GM19324 (cell line): Measurements from ENCODE around the gene ANXA1.
"Not testable (repeated sequence)": the region's sequence is repeated elsewhere in the genome, so short reads cannot be mapped to it uniquely, and the experiment has no call there.

ENCODE experiments used
- ATAC-seq: cut with Tn5 transposase; IDR thresholded peaks from one replicate; pipeline ENCODE4 v1.9.1; 2021; ENCODE audit warnings: mild to moderate bottlenecking, moderate library complexity; ENCODE audit not compliant: unreplicated experiment, low FRiP score

The ANXA1 gene

DNA sequence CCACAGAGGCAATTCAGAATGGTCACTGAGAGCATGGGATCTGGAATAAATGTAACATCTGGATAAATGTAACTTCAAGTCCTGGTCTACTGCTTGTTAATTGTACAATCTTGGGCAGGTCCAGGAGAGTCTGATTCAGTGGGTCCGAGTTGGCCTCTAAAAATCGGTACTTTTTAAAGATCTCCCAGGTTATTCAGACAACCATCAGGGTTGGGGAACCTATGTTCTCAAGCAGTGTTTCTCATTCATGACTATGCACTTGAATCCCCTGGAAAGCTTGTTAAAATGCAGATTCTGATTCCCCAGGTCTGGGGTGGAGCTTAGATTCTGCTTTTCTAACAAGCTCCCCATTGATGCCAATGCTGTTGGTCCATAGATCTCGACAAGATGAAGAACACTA lies 14.8 kb downstream of the ANXA1 start:
- no peak for ATAC-seq

DNA sequence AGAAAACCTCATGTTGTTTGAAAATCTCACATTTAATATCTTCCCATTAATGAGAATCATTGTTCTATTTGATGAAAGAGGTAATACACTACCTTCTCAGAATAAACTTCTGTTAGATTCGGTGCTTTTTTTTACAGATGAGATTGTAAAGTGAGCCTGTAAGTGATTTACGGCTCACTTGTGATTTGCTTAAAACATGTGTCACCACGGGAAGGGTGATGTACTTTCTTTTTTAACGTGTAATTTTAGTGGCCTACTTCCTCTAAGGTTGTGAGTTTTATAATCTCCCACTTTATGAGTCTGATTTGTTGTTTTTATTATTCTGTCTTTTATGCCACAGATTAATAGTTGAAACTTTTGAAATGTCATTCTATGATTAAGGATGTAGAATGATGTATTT lies 15.9 kb downstream of the ANXA1 start:
- no peak for ATAC-seq

DNA sequence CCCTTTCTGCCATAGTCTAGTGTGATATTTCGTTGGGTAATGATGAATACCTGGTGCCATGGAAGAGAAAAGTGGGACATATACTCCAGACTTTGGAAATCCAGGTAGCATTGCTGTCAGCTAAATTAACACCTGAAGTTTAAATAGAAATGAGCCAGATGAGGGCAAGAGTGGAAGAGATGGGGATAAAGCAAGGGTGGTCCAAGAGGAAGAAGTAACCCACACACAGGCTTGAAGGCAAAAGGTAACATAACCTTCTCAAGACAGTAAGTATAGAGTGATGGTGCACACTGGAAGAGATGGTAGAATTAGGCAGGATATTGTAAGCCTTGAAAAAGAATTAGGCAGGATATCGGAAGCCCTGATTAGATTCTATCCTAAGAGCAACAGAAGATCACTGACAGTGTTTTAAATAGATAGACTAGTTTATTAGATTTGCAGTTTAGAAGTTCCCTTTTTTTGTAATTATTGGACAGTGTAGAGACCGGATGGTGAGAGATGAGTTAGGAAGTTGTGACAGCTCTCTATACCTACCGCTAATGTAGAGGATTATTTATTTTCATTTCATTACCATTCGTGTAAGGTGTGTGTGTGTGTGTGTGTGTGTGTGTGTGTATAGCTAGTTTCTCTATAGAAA lies 16.8 kb downstream of the ANXA1 start:
- ATAC-seq = no peak

DNA sequence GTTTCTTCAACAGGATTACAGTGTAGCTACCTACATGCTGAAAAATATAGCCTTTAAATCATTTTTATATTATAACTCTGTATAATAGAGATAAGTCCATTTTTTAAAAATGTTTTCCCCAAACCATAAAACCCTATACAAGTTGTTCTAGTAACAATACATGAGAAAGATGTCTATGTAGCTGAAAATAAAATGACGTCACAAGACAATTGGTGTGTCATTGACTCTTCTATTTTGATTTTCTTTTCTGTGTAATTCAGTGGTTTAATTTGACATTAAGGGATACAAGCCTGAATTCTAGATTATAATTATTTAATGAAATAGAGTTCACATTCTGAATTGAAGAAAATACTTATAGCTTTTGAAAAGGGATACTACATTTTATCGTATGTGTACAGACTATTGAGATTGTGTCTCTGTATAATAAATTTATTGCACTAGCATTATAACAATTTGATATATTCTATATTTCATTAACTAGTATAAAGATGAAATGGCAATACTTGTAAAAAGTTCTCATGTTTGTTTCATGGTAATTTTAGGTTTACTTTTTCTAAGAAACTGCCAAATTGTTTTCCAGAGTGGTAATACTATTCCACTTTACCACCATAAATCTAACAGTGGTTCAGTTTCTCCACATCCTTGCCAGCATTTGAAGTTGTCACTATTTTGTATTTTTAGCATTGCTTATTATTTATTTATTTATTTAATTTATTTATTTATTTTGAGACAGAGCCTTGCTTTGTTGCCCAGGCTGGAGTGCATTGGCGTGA lies 18.7 kb downstream of the ANXA1 start:
- ATAC-seq = no peak

DNA sequence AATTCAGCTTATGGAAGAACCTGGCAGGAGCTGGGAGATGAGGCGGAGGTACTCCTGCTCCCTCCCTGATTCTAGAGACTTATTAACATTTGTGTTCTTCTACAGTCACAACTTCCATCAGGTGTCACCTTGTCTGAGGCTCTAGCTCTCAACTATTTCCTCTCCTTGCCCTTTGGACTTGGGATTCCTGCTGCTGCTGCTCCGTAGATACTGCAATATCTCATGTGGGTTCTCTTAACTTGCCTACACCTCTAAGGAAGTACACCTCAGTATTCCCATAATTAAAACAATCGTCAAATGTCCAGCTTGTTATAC lies 21.2 kb downstream of the ANXA1 start:
- ATAC-seq = no peak

DNA sequence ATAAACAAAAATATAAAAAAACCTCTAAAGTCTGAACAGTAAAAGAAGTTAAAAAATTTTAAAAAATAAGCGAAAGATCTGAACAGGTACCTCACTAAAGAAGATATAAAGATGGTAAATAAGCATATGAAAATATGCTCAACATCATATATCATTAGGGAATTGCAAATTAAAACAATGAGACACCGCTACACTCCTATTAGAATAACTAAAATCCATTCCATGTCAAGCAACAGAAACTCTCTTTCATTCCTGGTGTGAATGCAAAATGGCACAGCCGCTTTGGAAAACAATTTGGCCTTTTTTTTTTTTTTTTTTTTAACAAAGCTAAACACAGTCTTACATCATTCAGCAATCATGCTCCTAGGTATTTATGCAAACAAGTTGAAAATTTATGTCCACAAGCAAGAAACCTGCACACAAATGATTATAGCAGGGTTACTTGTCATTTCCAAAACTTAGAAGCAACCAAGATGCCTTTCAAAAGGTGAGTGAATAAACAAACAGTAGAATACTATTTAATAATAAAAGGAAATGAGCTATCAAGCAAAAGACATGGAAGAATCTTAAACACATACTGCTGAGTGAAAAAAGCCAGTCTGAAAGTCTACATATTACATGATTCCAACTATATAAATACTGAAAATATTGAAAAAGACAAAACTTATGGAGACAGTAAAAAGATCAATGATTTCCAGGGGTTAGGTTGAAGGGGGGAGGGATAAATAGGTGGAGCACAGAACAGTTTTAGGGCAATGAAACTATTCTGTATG lies 22.1 kb downstream of the ANXA1 start:
- ATAC-seq = no peak

DNA sequence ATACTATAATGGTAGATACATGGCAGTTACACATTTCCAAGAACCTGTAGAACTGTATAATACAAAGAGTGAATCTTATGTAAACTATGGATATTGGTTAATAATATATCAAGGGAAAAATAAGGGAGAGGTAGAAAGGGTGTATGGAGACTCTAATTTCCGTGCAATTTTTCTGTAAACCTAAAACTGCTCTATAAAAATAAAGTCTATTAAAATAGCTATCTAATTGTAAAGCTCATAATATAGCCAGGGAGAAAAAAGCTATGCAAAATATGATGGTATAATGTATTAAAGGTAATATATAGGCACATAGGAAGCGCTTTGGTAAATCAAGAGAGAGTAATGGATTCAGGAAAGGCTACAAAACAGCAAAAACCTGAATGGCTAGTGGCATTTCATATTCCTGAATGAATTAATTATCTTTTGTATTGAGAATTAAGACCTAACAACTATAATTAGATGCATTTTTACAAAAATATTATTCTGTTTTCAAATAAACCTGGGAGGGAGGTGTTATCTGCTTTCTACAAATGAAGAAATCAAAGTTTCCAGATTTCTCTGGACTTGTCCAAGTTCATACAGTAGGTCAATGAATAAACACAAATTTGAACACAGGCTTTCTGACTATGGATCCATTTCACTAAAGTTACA lies 22.8 kb downstream of the ANXA1 start:
- no peak for ATAC-seq

DNA sequence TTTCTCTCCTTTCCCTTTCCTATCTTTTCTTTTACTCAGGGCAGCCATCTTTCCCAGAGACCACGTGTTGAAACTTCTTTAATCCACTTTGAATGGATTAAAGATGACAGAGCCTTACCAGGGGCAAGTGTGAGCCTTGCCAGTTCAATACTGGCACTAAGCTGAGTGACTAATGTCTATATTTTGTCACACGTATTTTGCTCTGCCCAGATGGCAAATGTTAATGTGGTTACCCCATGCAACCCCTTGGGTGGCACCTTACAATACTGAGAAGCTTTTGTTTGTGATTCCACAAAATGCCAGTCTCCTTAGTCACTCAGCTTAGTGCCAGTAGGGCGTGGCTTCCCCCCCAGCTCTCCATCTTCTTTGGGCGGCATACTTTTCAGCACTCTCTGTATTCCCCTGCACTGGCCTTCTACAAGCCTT lies 24.8 kb downstream of the ANXA1 start:
- no peak for ATAC-seq

DNA sequence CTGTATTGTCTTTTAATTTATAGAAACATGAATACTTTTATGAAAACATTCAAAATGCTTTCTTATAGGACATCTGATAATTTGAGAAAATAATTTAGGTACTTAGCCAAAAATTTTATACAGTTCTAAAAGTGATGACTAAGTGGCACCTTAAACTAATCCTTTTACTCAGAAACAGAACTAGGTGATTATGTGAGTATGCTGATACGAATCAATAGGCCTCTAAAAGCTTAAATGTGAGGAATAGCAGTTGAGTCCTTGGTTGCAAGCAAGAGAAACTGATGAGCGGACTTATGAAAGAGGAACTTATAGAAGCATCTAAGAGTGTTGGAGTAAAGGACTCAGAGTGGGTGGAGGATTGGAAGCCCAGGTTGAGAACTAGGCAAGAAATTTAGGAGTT lies 26.4 kb downstream of the ANXA1 start:
- no peak for ATAC-seq

DNA sequence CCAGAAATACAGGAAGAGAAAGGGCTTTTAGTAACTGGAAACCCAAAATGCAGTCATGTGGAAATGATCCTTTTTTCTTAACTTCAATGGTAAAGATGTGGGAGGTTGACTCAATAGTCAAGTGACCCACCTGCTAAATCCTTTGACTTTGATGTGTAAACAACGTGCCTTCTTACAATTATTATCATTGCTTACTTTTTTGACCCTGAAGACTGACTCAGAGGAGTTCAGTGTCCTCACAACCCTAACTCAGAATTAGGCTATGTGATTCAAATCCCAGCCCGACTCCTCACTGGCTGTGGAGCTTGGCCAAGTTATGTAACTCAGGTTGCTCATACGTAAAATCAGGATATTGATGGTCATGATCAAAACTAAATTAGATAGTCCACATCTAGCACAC lies 27.9 kb downstream of the ANXA1 start:
- ATAC-seq = no peak

DNA sequence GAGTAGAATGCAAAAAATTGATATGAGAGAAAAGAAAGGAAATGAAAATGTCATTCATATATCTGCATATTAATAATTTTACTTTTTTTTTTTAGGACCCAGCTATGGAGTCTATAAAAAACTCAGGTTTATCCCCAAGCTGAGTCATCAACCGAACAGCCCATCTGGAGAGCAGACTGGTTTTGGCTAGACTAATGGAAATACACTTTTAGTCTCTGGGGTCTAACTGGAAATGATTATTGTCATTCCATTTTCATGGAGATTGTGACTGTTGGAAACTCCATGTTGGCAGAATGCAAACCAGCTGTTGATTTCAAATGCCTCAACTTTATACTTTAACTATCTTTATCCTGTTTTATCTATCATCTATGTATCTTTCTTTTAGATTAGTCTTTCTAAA lies 28.7 kb downstream of the ANXA1 start:
- ATAC-seq = no peak

DNA sequence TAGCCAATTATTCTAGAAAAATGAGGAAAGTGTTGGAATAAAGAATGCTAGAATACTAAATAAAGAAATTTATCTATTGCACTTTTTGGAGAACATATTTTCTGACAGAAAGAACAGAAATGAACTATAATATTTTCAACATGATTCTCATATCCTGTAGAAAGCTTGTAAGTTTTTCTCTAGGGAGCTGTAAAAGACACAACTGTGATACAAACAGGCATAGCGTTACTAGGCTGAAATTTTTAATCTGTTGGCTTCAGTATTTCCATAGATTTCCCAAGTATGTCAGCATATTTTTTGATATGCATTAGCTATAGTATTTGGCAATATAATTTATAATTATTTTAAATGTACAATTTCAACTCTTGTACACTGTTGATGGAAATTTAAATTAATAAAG lies 31.3 kb downstream of the ANXA1 start:
- ATAC-seq = no peak

DNA sequence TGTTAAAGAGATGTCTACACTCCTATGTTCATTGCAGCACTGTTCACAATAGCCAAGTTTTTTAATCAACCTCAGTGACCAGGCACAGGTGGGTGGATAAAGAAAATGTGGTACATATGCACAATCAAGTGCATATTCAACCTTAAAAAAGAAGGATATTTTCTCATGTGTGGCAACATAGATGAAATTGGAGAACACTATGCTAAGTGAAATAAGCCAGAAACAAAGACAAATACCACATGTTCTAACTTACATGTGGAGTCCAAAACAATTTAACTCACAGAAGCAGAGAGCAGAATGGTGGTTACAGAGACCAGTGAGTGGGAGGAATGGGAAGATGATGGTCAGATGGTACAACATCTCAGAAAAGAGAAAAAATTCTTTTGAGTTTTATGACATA lies 31.8 kb downstream of the ANXA1 start:
- ATAC-seq = no peak

DNA sequence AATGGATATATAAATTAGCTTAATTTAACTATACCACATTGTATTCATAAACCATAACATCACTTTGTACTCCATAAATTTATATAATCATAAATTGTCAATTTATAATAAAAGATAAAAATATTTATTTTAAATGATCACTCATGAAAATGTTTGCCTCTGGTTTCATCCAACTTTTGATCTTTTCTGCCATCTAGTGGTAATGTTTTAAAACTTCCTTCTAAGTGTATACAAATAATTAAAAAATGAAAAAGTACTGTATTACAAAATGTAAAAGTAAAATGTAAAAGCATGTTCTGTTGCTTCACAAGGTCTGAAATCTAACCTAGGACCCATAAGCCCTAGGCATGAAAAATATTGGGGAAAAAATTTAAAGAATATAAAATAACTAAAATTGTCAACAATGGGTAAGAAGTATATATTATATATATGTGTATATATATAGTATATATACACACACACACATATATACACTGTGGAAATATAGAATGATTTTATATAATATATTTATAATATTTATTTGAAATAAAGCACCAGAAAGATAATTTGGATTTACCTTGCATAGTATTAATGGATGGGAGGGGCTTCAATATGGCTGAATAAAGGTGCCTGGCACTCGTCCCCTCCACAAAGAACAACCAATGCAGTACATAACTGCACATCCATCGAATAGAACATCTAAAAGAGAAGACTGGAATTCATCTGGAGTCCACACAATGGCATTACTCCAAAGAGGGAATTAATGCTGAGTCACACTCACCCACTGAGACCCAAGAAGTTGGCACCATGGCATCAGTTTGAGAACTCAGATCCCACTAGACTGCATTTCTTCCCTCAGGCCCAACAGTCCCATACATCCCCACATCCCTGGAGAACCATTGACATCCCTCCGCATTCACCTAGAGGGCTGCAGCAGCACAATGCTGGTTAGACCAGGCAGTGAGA lies 32.5 kb downstream of the ANXA1 start:
- ATAC-seq = no peak

DNA sequence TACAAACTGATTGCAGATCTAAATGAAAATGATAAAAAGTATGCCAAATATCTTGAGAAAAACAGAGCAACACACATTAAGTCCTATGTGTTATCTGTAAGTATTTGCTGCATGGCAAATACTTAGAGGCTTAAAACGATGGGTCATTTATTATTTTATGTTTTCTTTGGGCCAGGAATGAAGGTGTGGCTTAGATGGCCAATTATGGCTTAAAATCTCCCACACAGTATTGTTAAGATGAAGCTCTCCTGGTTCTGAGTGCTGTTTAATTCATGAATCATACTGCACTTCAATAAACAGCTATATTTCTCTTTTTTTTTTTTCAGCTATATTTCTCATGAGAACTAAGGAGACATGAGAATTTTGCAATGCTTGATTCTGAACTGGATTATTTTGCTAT lies 39.4 kb downstream of the ANXA1 start:
- not testable (repeated sequence) for ATAC-seq

DNA sequence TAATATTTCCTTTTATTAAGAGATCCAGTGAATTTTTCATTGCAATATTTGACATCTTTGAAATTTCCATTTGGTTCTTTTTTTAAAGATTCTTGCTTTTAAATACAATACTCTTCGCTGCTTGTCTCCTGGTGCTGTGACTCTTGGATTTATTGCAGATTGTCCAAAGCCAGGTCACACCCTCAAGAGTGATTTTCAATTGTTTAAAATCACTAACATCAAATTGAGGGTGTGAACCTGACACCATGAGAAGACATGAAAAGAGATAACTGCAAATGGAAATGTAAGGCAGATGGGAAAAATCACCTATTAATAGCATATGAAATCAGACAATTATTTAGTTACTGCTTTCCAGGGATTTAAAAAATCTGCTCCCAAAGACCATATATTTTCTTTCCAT lies 42.6 kb downstream of the ANXA1 start:
- ATAC-seq = no peak

DNA sequence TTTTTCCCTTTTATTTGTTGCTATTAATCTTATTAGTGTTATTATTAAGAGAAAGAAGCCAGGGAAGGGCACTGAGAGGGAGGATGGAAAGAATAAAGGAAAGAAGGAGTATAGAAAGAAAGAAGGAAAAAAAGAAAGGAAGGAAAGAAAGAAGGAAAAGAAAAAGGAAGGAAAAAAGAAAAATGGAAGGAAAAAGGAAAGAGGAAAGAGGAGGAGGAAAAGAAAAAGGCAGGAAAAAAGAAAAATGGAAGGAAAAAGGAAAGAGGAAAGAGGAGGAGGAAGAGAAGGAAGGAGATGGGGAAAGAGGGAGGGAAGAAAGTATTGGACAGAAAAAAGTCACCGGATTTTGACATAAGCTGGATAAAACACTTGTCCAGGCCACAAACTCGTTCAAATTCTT lies 47.8 kb downstream of the ANXA1 start:
- no peak for ATAC-seq

DNA sequence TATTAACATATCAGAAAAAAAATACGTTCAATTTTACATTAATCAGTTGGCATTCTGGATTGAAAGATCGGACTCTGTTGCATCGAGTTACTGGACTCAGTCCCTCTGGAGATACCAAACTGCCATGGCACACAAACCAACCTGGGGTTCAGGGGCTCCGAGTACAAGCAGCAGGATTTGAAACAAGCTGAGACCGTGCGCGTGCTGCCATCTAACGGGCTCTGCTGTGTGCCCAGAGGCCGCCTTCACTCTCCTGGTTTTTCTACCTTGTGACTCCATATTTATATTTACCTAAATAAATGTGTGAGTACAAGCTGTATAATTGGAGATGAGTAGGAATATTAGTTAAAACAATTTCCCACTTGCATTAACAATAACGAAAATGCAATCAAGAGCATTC lies 48.2 kb downstream of the ANXA1 start:
- no peak for ATAC-seq

DNA sequence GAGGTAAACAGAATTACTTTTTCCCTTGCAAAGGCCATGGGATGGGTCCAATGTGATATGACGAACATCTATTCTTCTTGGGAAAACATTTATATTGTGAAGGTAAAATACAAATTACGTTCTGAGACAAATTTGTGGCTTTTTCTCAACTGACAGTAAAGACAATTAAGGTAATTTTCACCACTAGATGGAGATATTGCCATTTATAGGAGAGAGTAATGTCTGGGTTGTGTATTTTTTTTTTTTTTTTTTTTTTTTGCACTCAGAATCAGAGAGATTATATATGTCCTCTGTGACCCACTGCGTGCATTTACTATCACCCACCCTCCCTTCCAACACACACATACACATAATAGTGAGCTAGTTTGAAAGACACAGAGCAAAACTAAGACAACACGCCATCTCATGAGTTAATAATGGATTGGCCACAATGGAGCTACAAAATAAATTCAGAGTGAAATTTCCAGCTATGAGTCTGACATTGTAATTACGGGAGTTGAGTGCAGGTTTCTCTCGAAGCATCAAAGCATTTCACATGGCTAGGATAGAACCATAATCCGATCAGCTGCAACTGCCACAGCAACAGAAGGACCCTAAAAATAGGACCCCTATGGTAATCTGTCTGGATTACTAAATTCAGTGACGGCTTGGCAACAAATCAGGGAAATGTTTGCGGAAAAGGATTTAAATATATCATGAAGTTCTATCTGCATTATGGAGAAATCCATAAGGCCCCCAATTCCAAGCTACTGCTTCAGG lies 49.2 kb downstream of the ANXA1 start:
- no peak for ATAC-seq

DNA sequence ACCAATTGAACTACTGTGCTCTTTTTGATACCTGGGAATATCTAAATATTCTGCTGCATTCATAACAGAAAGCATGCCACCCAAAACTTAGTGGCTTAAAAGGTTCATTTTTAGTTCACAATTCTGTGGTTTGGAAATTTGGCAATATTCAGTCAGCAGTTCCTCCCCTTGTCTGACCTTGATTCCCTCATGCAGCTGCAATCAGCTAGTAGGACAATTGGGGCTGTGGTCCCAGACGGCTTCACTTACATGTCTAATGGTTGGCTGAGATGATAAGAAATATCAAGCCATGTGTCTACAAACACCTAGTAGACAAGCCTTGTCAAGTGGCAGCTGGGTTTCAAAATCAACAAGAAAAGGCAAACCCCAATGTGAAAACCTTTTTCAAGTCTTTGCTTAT lies 51.3 kb downstream of the ANXA1 start:
- no peak for ATAC-seq
